Parathyroid adenoma (tissue), 2 donors: ENCODE data around the gene RAB30.

Source experiments
- H2AFZ ChIP-seq: fragments of 300-600 bp; sonication (generic); one replicate; pipeline ENCODE4 v1.7.0; 2017; ENCODE audit warnings: antibody characterized with exemption, mild to moderate bottlenecking
- H3K27ac ChIP-seq: fragments of 300-600 bp; sonication (generic); one replicate; pipeline ENCODE4 v1.7.0; 2017
- H3K27me3 ChIP-seq: fragments of 300-600 bp; sonication (generic); one replicate; pipeline ENCODE4 v1.7.0; 2017; ENCODE audit warnings: low read length; ENCODE audit not compliant: control insufficient read depth, insufficient read depth
- H3K36me3 ChIP-seq: fragments of 300-600 bp; sonication (generic); one replicate; pipeline ENCODE4 v1.7.0; 2017; ENCODE audit warnings: low read length; ENCODE audit not compliant: control insufficient read depth, insufficient read depth
- H3K4me1 ChIP-seq: fragments of 300-600 bp; sonication (generic); one replicate; pipeline ENCODE4 v1.7.0; 2017; ENCODE audit warnings: control low read depth
- H3K4me2 ChIP-seq: fragments of 300-600 bp; sonication (generic); one replicate; pipeline ENCODE4 v1.7.0; 2017; ENCODE audit warnings: low read length
- H3K4me3 ChIP-seq: fragments of 300-600 bp; sonication (generic); one replicate; pipeline ENCODE4 v1.7.0; 2017; ENCODE audit warnings: low read depth, low read length
- H3K79me2 ChIP-seq: fragments of 300-600 bp; sonication (generic); one replicate; pipeline ENCODE4 v1.7.0; 2017; ENCODE audit warnings: control low read depth
- H3K9ac ChIP-seq: fragments of 300-600 bp; sonication (generic); one replicate; pipeline ENCODE4 v1.7.0; 2017; ENCODE audit warnings: mild to moderate bottlenecking
- H3K9me3 ChIP-seq: fragments of 300-600 bp; sonication (generic); one replicate; pipeline ENCODE4 v1.7.0; 2017; ENCODE audit warnings: low read length; ENCODE audit not compliant: control insufficient read depth
- TF ChIP-seq, protein P1 (sequence below): fragments of 300-600 bp; sonication (generic); IDR thresholded peaks from one replicate; pipeline ENCODE4 v1.7.0; 2017; ENCODE audit warnings: antibody characterized with exemption, mild to moderate bottlenecking
- donor health status: primary hyperparathyroidism.

RAB30 gene

GRCh38 chr11:83037877-83038276 lies 33.8 kb downstream of the RAB30 start:
- H3K9ac ChIP-seq, result no peak overlapping the region
- H3K4me2 ChIP-seq, result no peak overlapping the region
- no peaks in the 10 kb centered on the region for H3K27me3 ChIP-seq
- no peak overlapping the region for H3K27ac ChIP-seq
- no peak overlapping the region for H3K4me3 ChIP-seq
- no peaks in the 10 kb centered on the region for H3K36me3 ChIP-seq
- H3K4me1 ChIP-seq, result peaks cover 3% of the 10 kb centered on the region
- TF ChIP-seq, protein P1, sequence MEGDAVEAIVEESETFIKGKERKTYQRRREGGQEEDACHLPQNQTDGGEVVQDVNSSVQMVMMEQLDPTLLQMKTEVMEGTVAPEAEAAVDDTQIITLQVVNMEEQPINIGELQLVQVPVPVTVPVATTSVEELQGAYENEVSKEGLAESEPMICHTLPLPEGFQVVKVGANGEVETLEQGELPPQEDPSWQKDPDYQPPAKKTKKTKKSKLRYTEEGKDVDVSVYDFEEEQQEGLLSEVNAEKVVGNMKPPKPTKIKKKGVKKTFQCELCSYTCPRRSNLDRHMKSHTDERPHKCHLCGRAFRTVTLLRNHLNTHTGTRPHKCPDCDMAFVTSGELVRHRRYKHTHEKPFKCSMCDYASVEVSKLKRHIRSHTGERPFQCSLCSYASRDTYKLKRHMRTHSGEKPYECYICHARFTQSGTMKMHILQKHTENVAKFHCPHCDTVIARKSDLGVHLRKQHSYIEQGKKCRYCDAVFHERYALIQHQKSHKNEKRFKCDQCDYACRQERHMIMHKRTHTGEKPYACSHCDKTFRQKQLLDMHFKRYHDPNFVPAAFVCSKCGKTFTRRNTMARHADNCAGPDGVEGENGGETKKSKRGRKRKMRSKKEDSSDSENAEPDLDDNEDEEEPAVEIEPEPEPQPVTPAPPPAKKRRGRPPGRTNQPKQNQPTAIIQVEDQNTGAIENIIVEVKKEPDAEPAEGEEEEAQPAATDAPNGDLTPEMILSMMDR, result no peak
- H3K79me2 ChIP-seq, result peaks cover 2% of the 10 kb centered on the region
- H3K9me3 ChIP-seq, result no peaks in the 10 kb centered on the region
- H2AFZ ChIP-seq, result no peak overlapping the region

- Histone ChIP-seq H3K9me3 (no peaks in the 10 kb centered on the region), H3K4me3 (no peak overlapping the region), H3K4me1 (peaks cover 3% of the 10 kb centered on the region), H3K27me3 (no peaks in the 10 kb centered on the region), H3K27ac (no peak overlapping the region), H2AFZ (no peak overlapping the region), H3K4me2 (no peak overlapping the region), H3K9ac (no peak overlapping the region), H3K79me2 (peaks cover 3% of the 10 kb centered on the region), H3K36me3 (no peaks in the 10 kb centered on the region)
- TF ChIP-seq, protein P1, result no peak
Observed at GRCh38 chr11:83036701-83037100, 35.0 kb downstream of the RAB30 start.

DNA sequence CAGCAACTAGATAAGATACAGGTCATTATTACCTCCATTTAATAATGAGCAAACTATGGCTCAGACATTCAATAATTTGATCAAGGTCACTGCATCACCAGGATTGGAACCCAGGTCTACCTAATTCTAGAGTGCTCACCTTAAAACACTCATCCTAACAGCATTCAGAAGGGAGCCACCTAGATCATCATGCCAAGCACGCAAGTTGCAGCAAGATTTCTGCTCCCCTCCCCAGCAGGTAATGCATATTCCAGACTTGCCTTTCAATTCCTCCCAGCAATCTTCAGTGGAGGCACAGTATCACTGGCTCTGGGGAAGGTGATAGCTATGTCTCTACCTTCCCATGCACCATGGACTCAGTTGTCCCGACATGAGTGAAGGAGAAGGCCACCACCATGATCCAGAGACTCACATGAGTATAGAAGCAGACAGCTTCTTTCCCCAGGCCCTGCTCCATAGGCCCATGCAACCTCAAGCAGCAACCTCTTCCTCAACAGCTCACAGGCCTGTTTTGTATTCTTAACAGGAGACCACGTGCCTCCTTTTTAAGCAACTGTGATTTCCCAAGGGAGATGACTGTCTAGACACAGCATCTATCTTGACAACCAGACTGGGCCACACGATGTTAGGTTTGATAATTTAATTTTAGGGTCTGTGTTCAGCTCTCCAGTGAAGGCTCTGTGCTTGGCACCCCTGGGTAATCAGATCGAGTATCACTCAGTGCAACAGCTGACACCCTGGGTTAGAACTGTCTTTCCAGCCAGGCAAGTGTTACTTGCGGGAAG lies 36.4 kb downstream of the RAB30 start:
- Histone ChIP-seq H3K27me3 (no peaks in the 10 kb centered on the region), H3K4me3 (no peak overlapping the region), H3K27ac (no peak overlapping the region), H3K79me2 (peaks cover 4% of the 10 kb centered on the region), H3K9me3 (no peaks in the 10 kb centered on the region), H3K9ac (no peak overlapping the region), H3K36me3 (no peaks in the 10 kb centered on the region), H3K4me2 (no peak overlapping the region), H2AFZ (no peak overlapping the region), H3K4me1 (peaks cover 3% of the 10 kb centered on the region)
- TF ChIP-seq, protein P1, result no peak

DNA sequence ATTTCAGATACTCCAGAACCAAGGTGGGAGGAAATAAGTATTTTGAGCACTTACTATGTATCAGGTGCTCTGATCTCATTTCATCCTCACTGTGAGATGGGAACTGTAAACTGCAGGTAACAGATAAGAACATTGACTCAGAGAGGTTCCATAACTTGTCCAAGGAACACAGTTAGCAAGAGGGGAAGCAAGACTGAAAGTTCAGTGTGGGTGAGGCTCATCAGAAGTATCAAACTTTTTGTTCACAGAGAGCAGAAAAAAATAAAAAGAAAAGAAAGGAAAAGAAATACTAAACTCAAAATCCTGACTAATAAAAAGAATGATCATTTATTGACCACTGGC lies 37.1 kb downstream of the RAB30 start:
- Histone ChIP-seq H3K4me3 (no peak overlapping the region), H3K4me1 (peaks cover 3% of the 10 kb centered on the region), H3K9me3 (no peaks in the 10 kb centered on the region), H3K27ac (no peak overlapping the region), H2AFZ (no peak overlapping the region), H3K27me3 (no peaks in the 10 kb centered on the region), H3K9ac (no peak overlapping the region), H3K79me2 (peaks cover 4% of the 10 kb centered on the region), H3K36me3 (no peaks in the 10 kb centered on the region), H3K4me2 (no peak overlapping the region)
- TF ChIP-seq, protein P1, result no peak
